ENCODE data around the gene DGKI. TPM values are rescaled to one million over a fixed set of nuclear protein-coding genes. Genes with fewer than 3 reads are reported as not detected.

Gene DGKI
- total RNA-seq, 1 experiment from 2014 or later: 0.79 TPM

DNA sequence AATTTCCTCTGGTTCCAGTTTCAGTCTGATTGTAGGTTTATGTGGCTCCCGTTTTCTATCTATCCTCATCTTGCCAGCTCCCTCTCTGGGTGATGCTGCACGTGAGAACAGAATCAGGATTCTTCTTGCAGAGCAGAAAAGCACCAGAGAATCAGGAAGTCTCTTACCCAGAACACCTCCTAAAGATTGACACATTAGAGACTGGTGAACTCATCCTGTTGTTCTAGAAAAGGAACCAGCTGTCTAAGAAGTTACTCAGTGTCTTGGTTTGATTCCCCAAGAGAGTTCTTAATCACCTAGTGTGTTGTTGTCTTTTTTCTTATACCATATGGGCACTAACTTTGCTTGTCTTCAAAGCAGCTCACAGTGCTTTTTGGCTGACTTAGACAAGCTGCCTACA, 152.4 kb downstream of the DGKI start (continued):
- TF ChIP-seq KAT7 (CRISPR knock-in tag; IDR thresholded peaks at IDR 0.05; ENCODE audit: borderline replicate concordance): no peak
- no peak for TF ChIP-seq GTF2I (CRISPR knock-in tag; conservative IDR thresholded peaks at IDR 0.05)
- TF ChIP-seq, protein P1, sequence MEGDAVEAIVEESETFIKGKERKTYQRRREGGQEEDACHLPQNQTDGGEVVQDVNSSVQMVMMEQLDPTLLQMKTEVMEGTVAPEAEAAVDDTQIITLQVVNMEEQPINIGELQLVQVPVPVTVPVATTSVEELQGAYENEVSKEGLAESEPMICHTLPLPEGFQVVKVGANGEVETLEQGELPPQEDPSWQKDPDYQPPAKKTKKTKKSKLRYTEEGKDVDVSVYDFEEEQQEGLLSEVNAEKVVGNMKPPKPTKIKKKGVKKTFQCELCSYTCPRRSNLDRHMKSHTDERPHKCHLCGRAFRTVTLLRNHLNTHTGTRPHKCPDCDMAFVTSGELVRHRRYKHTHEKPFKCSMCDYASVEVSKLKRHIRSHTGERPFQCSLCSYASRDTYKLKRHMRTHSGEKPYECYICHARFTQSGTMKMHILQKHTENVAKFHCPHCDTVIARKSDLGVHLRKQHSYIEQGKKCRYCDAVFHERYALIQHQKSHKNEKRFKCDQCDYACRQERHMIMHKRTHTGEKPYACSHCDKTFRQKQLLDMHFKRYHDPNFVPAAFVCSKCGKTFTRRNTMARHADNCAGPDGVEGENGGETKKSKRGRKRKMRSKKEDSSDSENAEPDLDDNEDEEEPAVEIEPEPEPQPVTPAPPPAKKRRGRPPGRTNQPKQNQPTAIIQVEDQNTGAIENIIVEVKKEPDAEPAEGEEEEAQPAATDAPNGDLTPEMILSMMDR (IDR thresholded peaks at IDR 0.05): no peak

DNA sequence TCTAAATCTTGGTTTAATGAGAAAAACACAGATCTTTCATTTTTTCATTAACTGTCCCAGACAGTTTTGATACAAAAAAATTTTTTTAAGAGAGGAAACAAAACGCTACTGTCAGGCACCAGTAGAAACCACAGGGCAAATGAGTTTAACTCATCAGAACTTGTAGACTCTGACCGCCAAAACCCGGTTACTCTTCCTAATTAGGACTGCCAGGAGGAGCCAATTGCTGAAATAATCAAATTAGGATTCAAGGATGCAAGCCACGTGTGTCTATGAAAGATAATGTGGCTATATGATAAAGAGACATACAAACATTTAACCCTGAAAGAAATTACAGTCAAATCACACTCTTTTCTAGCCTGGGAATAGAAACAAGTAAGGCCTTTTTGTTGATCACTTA, 154.4 kb downstream of the DGKI start:
- H3K27ac Mint-ChIP-seq: no peak overlapping the region
- no peak overlapping the region for H3K4me3 Mint-ChIP-seq
- ATAC-seq: no peak
- ChIA-PET POLR2A (no interaction called here), CTCF (no interaction called here)
- TF ChIP-seq, protein P2, sequence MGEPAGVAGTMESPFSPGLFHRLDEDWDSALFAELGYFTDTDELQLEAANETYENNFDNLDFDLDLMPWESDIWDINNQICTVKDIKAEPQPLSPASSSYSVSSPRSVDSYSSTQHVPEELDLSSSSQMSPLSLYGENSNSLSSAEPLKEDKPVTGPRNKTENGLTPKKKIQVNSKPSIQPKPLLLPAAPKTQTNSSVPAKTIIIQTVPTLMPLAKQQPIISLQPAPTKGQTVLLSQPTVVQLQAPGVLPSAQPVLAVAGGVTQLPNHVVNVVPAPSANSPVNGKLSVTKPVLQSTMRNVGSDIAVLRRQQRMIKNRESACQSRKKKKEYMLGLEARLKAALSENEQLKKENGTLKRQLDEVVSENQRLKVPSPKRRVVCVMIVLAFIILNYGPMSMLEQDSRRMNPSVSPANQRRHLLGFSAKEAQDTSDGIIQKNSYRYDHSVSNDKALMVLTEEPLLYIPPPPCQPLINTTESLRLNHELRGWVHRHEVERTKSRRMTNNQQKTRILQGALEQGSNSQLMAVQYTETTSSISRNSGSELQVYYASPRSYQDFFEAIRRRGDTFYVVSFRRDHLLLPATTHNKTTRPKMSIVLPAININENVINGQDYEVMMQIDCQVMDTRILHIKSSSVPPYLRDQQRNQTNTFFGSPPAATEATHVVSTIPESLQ (CRISPR knock-in tag; IDR thresholded peaks at IDR 0.05): no peak
- no peak for TF ChIP-seq PRRX2 (CRISPR knock-in tag; IDR thresholded peaks at IDR 0.05)
- no peak for TF ChIP-seq OVOL2 (CRISPR knock-in tag; IDR thresholded peaks at IDR 0.05; ENCODE audit: borderline replicate concordance)
- TF ChIP-seq SMAD3 (CRISPR knock-in tag; IDR thresholded peaks at IDR 0.05; ENCODE audit: borderline replicate concordance): no peak
- TF ChIP-seq, protein P3, sequence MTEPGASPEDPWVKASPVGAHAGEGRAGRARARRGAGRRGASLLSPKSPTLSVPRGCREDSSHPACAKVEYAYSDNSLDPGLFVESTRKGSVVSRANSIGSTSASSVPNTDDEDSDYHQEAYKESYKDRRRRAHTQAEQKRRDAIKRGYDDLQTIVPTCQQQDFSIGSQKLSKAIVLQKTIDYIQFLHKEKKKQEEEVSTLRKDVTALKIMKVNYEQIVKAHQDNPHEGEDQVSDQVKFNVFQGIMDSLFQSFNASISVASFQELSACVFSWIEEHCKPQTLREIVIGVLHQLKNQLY (CRISPR knock-in tag; IDR thresholded peaks at IDR 0.05): no peak
- no peak for TF ChIP-seq KAT7 (CRISPR knock-in tag; IDR thresholded peaks at IDR 0.05; ENCODE audit: borderline replicate concordance)
- no peak for TF ChIP-seq FOXK1 (CRISPR knock-in tag; IDR thresholded peaks at IDR 0.05)
- no peak for TF ChIP-seq TEAD1 (CRISPR knock-in tag; IDR thresholded peaks at IDR 0.05)
- TF ChIP-seq NFYB (CRISPR knock-in tag; conservative IDR thresholded peaks at IDR 0.05; ENCODE audit: low read depth): no peak
- no peak for TF ChIP-seq GRHL2 (CRISPR knock-in tag; IDR thresholded peaks at IDR 0.05; ENCODE audit: insufficient replicate concordance, severe bottlenecking)
- H3K27me3 Mint-ChIP-seq (ENCODE audit: low read depth): no peaks in the 10 kb centered on the region
- H3K36me3 Mint-ChIP-seq: no peaks in the 10 kb centered on the region
- no peaks in the 10 kb centered on the region for H3K9me3 Mint-ChIP-seq
- 0 out of 2 replicates have a peak, but pooled peaks cover 3% of the 10 kb centered on the region for H3K4me1 Mint-ChIP-seq
- DNase-seq (ENCODE audit: low spot score): no peak

DNA sequence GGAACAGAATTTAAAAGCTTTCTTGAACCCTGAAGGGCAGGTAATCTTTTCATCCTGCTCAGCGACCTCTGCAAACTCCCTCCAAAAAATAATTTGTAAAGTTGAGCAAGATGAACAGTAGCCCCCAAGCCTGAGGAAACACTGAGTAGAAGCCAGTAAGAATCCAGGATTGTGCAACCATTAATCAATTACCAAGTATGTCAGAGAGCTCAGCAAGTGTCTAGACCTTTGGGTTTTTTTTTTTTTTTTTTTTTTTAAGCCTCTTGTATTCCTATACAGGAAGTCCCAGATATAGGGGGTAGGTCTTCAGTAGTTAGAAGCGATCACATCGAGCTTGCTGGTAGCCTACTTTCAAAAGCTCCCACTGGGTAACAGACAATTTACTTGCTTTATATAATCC, 155.2 kb downstream of the DGKI start:
- no peaks in the 10 kb centered on the region for H3K36me3 Mint-ChIP-seq
- no peaks in the 10 kb centered on the region for H3K27me3 Mint-ChIP-seq (ENCODE audit: low read depth)
- no peaks in the 10 kb centered on the region for H3K9me3 Mint-ChIP-seq
- H3K27ac Mint-ChIP-seq: no peak overlapping the region
- TF ChIP-seq, protein P4, sequence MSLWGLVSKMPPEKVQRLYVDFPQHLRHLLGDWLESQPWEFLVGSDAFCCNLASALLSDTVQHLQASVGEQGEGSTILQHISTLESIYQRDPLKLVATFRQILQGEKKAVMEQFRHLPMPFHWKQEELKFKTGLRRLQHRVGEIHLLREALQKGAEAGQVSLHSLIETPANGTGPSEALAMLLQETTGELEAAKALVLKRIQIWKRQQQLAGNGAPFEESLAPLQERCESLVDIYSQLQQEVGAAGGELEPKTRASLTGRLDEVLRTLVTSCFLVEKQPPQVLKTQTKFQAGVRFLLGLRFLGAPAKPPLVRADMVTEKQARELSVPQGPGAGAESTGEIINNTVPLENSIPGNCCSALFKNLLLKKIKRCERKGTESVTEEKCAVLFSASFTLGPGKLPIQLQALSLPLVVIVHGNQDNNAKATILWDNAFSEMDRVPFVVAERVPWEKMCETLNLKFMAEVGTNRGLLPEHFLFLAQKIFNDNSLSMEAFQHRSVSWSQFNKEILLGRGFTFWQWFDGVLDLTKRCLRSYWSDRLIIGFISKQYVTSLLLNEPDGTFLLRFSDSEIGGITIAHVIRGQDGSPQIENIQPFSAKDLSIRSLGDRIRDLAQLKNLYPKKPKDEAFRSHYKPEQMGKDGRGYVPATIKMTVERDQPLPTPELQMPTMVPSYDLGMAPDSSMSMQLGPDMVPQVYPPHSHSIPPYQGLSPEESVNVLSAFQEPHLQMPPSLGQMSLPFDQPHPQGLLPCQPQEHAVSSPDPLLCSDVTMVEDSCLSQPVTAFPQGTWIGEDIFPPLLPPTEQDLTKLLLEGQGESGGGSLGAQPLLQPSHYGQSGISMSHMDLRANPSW (CRISPR knock-in tag; conservative IDR thresholded peaks at IDR 0.05; ENCODE audit: low read depth): no peak
- TF ChIP-seq, protein P5, sequence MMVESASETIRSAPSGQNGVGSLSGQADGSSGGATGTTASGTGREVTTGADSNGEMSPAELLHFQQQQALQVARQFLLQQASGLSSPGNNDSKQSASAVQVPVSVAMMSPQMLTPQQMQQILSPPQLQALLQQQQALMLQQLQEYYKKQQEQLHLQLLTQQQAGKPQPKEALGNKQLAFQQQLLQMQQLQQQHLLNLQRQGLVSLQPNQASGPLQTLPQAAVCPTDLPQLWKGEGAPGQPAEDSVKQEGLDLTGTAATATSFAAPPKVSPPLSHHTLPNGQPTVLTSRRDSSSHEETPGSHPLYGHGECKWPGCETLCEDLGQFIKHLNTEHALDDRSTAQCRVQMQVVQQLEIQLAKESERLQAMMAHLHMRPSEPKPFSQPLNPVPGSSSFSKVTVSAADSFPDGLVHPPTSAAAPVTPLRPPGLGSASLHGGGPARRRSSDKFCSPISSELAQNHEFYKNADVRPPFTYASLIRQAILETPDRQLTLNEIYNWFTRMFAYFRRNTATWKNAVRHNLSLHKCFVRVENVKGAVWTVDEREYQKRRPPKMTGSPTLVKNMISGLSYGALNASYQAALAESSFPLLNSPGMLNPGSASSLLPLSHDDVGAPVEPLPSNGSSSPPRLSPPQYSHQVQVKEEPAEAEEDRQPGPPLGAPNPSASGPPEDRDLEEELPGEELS (CRISPR knock-in tag; IDR thresholded peaks at IDR 0.05): no peak
- TF ChIP-seq, protein P1 (IDR thresholded peaks at IDR 0.05): no peak
- DNase-seq (ENCODE audit: low spot score) (no peak), ATAC-seq (no peak)
- CTCF ChIA-PET: interaction anchor here (0.7 kb wide), 1 partner anchor 223 kb away, joined by 3 read pairs; no protein-coding TSS in a partner anchor
- no peak overlapping the region for H3K4me3 Mint-ChIP-seq
- POLR2A ChIA-PET: no interaction called here
- 0 out of 2 replicates have a peak, but pooled peaks cover 3% of the 10 kb centered on the region for H3K4me1 Mint-ChIP-seq
